ENCODE results near the gene EXOC8.

- TF ChIP-seq POLR2AphosphoS5 (IDR thresholded peaks at IDR 0.05; ENCODE audit: low read depth, low read length) (no peak), POLR2A (IDR thresholded peaks at IDR 0.05; ENCODE audit: low read depth, low read length) (no peak)
These were observed 53.2 kb downstream of the EXOC8 start for GRCh38 chr1:231284441-231284840.
